ENCODE measurements around the gene BCAS4.

The BCAS4 gene

DNA sequence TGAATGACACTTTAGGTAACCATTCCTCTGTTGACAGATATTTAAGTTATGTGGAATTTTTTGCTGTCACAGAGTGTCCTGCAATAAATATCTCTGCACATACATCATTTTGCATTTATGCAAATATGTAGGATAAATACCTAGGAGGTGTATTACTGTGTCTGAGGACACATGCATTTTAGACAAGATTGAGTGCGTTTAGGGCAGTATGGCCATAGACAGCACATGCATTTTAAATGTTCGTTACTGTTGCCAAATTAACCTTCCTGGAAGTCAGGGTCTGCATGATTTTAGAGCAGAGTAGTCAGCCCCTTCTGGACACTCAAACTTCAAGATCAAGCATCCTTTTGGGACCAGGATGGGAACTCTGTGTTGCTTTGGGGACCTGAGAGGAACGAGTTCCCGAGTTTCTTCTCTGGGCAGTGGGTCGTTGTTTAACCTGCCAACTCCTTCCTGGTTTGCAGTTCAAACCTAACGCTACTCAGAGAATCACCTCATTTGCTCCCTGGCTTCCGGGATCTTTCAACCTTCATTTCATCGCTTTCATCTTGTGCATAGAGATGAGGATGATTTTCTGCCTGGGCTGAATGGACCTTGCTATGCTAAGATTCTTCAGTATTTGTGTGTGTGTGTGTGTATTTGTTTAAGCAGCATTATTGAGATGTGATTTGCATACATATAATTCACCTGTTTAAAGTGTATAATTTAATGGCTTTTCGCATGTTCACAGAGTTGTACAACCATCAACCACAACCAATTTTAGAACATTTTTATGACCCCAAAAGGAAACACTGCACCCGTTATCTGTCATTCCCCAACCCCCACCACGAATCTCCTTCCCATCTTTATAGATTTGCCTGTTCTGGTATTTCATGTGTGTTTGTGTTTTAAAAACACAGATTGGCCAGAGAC lies 9.8 kb downstream of the BCAS4 start:
- H3K9ac ChIP-seq (ENCODE audit: low read depth, low read length, poor library complexity): no peak overlapping the region
- no peak overlapping the region for H3K4me2 ChIP-seq (ENCODE audit: insufficient read depth, low read length, poor library complexity, severe bottlenecking)
- DNase-seq (ENCODE audit: low spot score): no peak
- no peak overlapping the region for H4K91ac ChIP-seq (ENCODE audit: low read depth, low read length, poor library complexity)
- peaks cover 2% of the 10 kb centered on the region for H3K79me1 ChIP-seq (ENCODE audit: low read depth, low read length)
- H4K8ac ChIP-seq (ENCODE audit: low read depth, low read length): no peak overlapping the region
- no peak overlapping the region for H3K18ac ChIP-seq (ENCODE audit: low read length)
- no peak overlapping the region for H2BK120ac ChIP-seq (ENCODE audit: low read depth, low read length)
- H3K9me3 ChIP-seq (replicated peaks in 1 of 2; ENCODE audit: control insufficient read depth in 2 of 2, insufficient read depth in 1 of 2, low read depth in 1 of 2, low read length in 2 of 2): no peaks in the 10 kb centered on the region
- H3K23ac ChIP-seq (ENCODE audit: low read depth, low read length, poor library complexity): no peak overlapping the region
- H2AK5ac ChIP-seq (ENCODE audit: low read depth, low read length): no peak overlapping the region
- no peak overlapping the region for H3K27ac ChIP-seq (replicated peaks; ENCODE audit: low read length)
- no peaks in the 10 kb centered on the region for H3K4me1 ChIP-seq (ENCODE audit: control insufficient read depth in 2 of 2, insufficient read depth in 1 of 2, low read depth in 1 of 2, low read length in 2 of 2)
- H3K4me3 ChIP-seq (ENCODE audit: low read length in 2 of 2): no peak overlapping the region
- H2BK12ac ChIP-seq (ENCODE audit: low read length): no peak overlapping the region
- H3K4ac ChIP-seq (ENCODE audit: low read length): no peak overlapping the region
- no peak overlapping the region for H2BK15ac ChIP-seq (ENCODE audit: low read length)
- H2AFZ ChIP-seq (ENCODE audit: low read length): no peak overlapping the region
- H3K14ac ChIP-seq (ENCODE audit: low read length): no peak overlapping the region
- no CpG with 5 or more reads among the region's 11 CpGs for WGBS, 2 donors (ENCODE audit: extremely low coverage in 2 of 2, insufficient read length in 2 of 2, insufficient replicate concordance in 1 of 2)
- H3K36me3 ChIP-seq (replicated peaks in 1 of 2; ENCODE audit: control insufficient read depth in 2 of 2, insufficient read depth in 2 of 2, low read length in 2 of 2): no peaks in the 10 kb centered on the region
- H3K27me3 ChIP-seq (ENCODE audit: control insufficient read depth in 3 of 3, insufficient read depth in 3 of 3, low read depth in 1 of 3, low read length in 3 of 3): no peaks in the 10 kb centered on the region
- H2BK5ac ChIP-seq (ENCODE audit: low read length): no peak overlapping the region

- no peak overlapping the region for H4K91ac ChIP-seq (ENCODE audit: low read depth, low read length, poor library complexity)
- H3K9me3 ChIP-seq (replicated peaks in 1 of 2; ENCODE audit: control insufficient read depth in 2 of 2, insufficient read depth in 1 of 2, low read depth in 1 of 2, low read length in 2 of 2): no peaks in the 10 kb centered on the region
- no peak overlapping the region for H3K9ac ChIP-seq (ENCODE audit: low read depth, low read length, poor library complexity)
- H2BK12ac ChIP-seq (ENCODE audit: low read length): no peak overlapping the region
- no peak for DNase-seq (ENCODE audit: low spot score)
- no peak overlapping the region for H3K4ac ChIP-seq (ENCODE audit: low read length)
- no peaks in the 10 kb centered on the region for H3K4me1 ChIP-seq (ENCODE audit: control insufficient read depth in 2 of 2, insufficient read depth in 1 of 2, low read depth in 1 of 2, low read length in 2 of 2)
- H3K36me3 ChIP-seq (replicated peaks in 1 of 2; ENCODE audit: control insufficient read depth in 2 of 2, insufficient read depth in 2 of 2, low read length in 2 of 2): no peaks in the 10 kb centered on the region
- H2BK15ac ChIP-seq (ENCODE audit: low read length): no peak overlapping the region
- no peak overlapping the region for H3K4me2 ChIP-seq (ENCODE audit: insufficient read depth, low read length, poor library complexity, severe bottlenecking)
- no peak overlapping the region for H2BK120ac ChIP-seq (ENCODE audit: low read depth, low read length)
- no CpG with 5 or more reads among the region's 1 CpG for WGBS, 2 donors (ENCODE audit: extremely low coverage in 2 of 2, insufficient read length in 2 of 2, insufficient replicate concordance in 1 of 2)
- H3K4me3 ChIP-seq (ENCODE audit: low read length in 2 of 2): no peak overlapping the region
- H4K8ac ChIP-seq (ENCODE audit: low read depth, low read length): no peak overlapping the region
- peaks cover 2% of the 10 kb centered on the region for H3K79me1 ChIP-seq (ENCODE audit: low read depth, low read length)
- H2AFZ ChIP-seq (ENCODE audit: low read length): no peak overlapping the region
- no peak overlapping the region for H3K14ac ChIP-seq (ENCODE audit: low read length)
- H3K18ac ChIP-seq (ENCODE audit: low read length): no peak overlapping the region
- no peak overlapping the region for H2BK5ac ChIP-seq (ENCODE audit: low read length)
- no peaks in the 10 kb centered on the region for H3K27me3 ChIP-seq (ENCODE audit: control insufficient read depth in 3 of 3, insufficient read depth in 3 of 3, low read depth in 1 of 3, low read length in 3 of 3)
- no peak overlapping the region for H3K23ac ChIP-seq (ENCODE audit: low read depth, low read length, poor library complexity)
- no peak overlapping the region for H3K27ac ChIP-seq (replicated peaks; ENCODE audit: low read length)
- H2AK5ac ChIP-seq (ENCODE audit: low read depth, low read length): no peak overlapping the region
Measured at GRCh38 chr20:50805349-50805684, 10.5 kb downstream of the BCAS4 start.

GRCh38 chr20:50806126-50806768 lies 11.4 kb downstream of the BCAS4 start:
- no peak overlapping the region for H4K91ac ChIP-seq (ENCODE audit: low read depth, low read length, poor library complexity)
- no peak overlapping the region for H3K27ac ChIP-seq (replicated peaks; ENCODE audit: low read length)
- no peaks in the 10 kb centered on the region for H3K27me3 ChIP-seq (ENCODE audit: control insufficient read depth in 3 of 3, insufficient read depth in 3 of 3, low read depth in 1 of 3, low read length in 3 of 3)
- no peak overlapping the region for H3K4me3 ChIP-seq (ENCODE audit: low read length in 2 of 2)
- peaks cover 2% of the 10 kb centered on the region for H3K79me1 ChIP-seq (ENCODE audit: low read depth, low read length)
- no peak overlapping the region for H3K14ac ChIP-seq (ENCODE audit: low read length)
- H2BK15ac ChIP-seq (ENCODE audit: low read length): no peak overlapping the region
- H2BK120ac ChIP-seq (ENCODE audit: low read depth, low read length): no peak overlapping the region
- H3K4ac ChIP-seq (ENCODE audit: low read length): no peak overlapping the region
- no peaks in the 10 kb centered on the region for H3K4me1 ChIP-seq (ENCODE audit: control insufficient read depth in 2 of 2, insufficient read depth in 1 of 2, low read depth in 1 of 2, low read length in 2 of 2)
- no peak overlapping the region for H3K4me2 ChIP-seq (ENCODE audit: insufficient read depth, low read length, poor library complexity, severe bottlenecking)
- no peak overlapping the region for H3K23ac ChIP-seq (ENCODE audit: low read depth, low read length, poor library complexity)
- H2BK12ac ChIP-seq (ENCODE audit: low read length): no peak overlapping the region
- no peak overlapping the region for H2AK5ac ChIP-seq (ENCODE audit: low read depth, low read length)
- H4K8ac ChIP-seq (ENCODE audit: low read depth, low read length): no peak overlapping the region
- no CpG with 5 or more reads among the region's 5 CpGs for WGBS, 2 donors (ENCODE audit: extremely low coverage in 2 of 2, insufficient read length in 2 of 2, insufficient replicate concordance in 1 of 2)
- H3K36me3 ChIP-seq (replicated peaks in 1 of 2; ENCODE audit: control insufficient read depth in 2 of 2, insufficient read depth in 2 of 2, low read length in 2 of 2): no peaks in the 10 kb centered on the region
- no peaks in the 10 kb centered on the region for H3K9me3 ChIP-seq (replicated peaks in 1 of 2; ENCODE audit: control insufficient read depth in 2 of 2, insufficient read depth in 1 of 2, low read depth in 1 of 2, low read length in 2 of 2)
- no peak overlapping the region for H2BK5ac ChIP-seq (ENCODE audit: low read length)
- no peak overlapping the region for H3K9ac ChIP-seq (ENCODE audit: low read depth, low read length, poor library complexity)
- no peak overlapping the region for H2AFZ ChIP-seq (ENCODE audit: low read length)
- H3K18ac ChIP-seq (ENCODE audit: low read length): no peak overlapping the region
- no peak for DNase-seq (ENCODE audit: low spot score)

DNA sequence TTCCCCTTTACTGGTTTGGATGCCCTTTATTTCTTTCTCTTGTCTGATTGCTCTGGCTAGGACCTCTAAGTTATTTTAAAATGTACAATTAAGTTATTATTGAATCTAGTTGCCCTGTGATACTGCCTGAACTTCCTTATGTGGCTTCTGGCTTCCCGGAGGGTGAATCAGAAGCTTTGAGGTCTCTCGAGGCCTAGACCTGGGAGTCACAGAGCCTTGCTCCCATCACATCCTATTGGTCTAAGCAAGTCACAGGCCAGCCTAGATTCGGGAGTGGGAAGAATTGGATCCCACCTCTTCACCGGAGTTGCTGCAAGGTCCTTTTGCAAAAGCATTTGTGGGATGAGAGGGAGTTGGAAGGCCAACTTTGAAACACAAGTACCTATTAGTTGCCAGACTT lies 15.2 kb downstream of the BCAS4 start:
- H2BK120ac ChIP-seq (ENCODE audit: low read depth, low read length): no peak overlapping the region
- no peak overlapping the region for H2BK5ac ChIP-seq (ENCODE audit: low read length)
- H4K91ac ChIP-seq (ENCODE audit: low read depth, low read length, poor library complexity): no peak overlapping the region
- H3K14ac ChIP-seq (ENCODE audit: low read length): no peak overlapping the region
- H3K4ac ChIP-seq (ENCODE audit: low read length): no peak overlapping the region
- H2BK15ac ChIP-seq (ENCODE audit: low read length): no peak overlapping the region
- DNase-seq (ENCODE audit: low spot score): no peak
- no peak overlapping the region for H3K18ac ChIP-seq (ENCODE audit: low read length)
- no peak overlapping the region for H3K27ac ChIP-seq (replicated peaks; ENCODE audit: low read length)
- no peak overlapping the region for H3K9ac ChIP-seq (ENCODE audit: low read depth, low read length, poor library complexity)
- H2AFZ ChIP-seq (ENCODE audit: low read length): no peak overlapping the region
- H3K9me3 ChIP-seq (replicated peaks in 1 of 2; ENCODE audit: control insufficient read depth in 2 of 2, insufficient read depth in 1 of 2, low read depth in 1 of 2, low read length in 2 of 2): peaks cover 0 to under 1% of the 10 kb centered on the region in 2 donors
- H2BK12ac ChIP-seq (ENCODE audit: low read length): no peak overlapping the region
- no peak overlapping the region for H4K8ac ChIP-seq (ENCODE audit: low read depth, low read length)
- no CpG with 5 or more reads among the region's 4 CpGs for WGBS, 2 donors (ENCODE audit: extremely low coverage in 2 of 2, insufficient read length in 2 of 2, insufficient replicate concordance in 1 of 2)
- no peak overlapping the region for H3K23ac ChIP-seq (ENCODE audit: low read depth, low read length, poor library complexity)
- H2AK5ac ChIP-seq (ENCODE audit: low read depth, low read length): no peak overlapping the region
- H3K4me1 ChIP-seq (ENCODE audit: control insufficient read depth in 2 of 2, insufficient read depth in 1 of 2, low read depth in 1 of 2, low read length in 2 of 2): no peaks in the 10 kb centered on the region
- H3K79me1 ChIP-seq (ENCODE audit: low read depth, low read length): peaks cover 2% of the 10 kb centered on the region
- no peak overlapping the region for H3K4me2 ChIP-seq (ENCODE audit: insufficient read depth, low read length, poor library complexity, severe bottlenecking)
- no peaks in the 10 kb centered on the region for H3K27me3 ChIP-seq (ENCODE audit: control insufficient read depth in 3 of 3, insufficient read depth in 3 of 3, low read depth in 1 of 3, low read length in 3 of 3)
- H3K4me3 ChIP-seq (ENCODE audit: low read length in 2 of 2): no peak overlapping the region
- H3K36me3 ChIP-seq (replicated peaks in 1 of 2; ENCODE audit: control insufficient read depth in 2 of 2, insufficient read depth in 2 of 2, low read length in 2 of 2): no peaks in the 10 kb centered on the region

Measured in neuronal stem cell (in vitro differentiated cells).